ENCODE data around the gene PROZ.

PROZ gene

DNA sequence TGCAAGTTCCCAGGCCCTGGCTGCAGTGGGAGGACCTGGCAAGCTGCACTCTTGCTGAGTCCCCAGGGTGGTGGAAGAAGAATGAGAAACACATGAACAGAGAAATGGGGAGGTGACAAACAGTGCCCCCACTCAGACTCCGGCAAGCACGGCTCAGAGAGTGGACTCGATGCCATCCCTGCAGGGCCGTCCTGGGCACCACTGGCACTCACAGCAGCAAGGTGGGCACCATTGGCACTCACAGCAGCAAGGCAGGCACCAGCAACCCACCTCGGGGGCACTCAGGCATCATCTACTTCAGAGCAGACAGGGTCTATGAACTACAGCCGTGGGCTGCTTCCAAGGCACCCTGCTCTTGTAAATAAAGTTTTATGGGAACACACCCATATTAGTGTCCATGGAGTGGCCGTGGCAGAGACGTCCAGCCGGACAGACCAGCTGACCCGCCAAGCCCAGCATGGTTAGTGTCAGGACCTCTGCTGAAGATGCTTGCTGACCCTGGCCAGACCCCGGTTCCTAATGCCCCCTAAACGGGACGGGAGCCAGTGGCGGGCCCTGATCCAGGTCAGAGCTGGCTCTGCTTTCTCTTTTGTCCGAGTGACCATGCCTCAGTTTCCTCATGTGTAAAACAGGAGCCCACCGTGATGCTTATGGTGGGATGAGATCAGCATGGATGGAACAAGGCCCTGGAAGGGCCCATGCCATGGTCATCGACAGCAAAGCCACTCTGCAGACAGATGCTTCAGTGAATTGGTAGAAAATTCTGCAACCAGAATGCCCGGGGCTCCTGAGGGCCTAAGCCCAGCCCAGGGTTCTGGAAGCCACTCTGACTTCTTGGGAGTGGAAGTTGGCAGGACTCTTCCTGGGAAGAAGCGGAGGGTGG lies 37.9 kb upstream of the PROZ start:
- DNase-seq (ENCODE audit: low read depth), result no peak

GRCh38 chr13:113121183-113121927 lies 37.1 kb upstream of the PROZ start:
- no peak for DNase-seq (ENCODE audit: low read depth)

DNA sequence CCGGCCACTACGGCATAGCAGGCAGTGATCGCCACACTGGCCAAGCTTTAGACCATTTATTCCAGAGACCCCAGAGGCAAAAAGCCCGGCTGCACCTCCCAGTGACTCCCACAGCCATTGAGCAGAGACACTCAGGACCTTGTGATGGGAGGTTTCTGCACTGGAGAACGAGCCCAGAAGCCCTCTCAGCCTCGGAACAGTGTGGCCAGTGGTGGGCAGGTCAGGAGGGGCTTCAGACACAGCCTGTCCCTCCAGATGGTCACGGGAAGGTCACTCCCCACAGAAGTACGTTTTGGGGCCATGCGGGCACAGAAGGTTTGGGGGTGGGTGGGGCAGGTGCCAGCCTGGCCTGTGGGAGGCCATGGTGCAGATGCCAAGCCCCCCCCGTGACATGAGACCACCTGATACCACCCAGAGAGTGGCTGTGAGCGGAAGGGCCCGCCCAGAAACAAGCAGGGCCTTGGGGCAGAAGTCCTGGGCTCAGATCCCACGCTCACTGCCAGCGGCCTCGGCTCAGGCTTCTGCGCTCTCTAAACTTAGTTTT lies 36.4 kb upstream of the PROZ start:
- no peak for DNase-seq (ENCODE audit: low read depth)

DNA sequence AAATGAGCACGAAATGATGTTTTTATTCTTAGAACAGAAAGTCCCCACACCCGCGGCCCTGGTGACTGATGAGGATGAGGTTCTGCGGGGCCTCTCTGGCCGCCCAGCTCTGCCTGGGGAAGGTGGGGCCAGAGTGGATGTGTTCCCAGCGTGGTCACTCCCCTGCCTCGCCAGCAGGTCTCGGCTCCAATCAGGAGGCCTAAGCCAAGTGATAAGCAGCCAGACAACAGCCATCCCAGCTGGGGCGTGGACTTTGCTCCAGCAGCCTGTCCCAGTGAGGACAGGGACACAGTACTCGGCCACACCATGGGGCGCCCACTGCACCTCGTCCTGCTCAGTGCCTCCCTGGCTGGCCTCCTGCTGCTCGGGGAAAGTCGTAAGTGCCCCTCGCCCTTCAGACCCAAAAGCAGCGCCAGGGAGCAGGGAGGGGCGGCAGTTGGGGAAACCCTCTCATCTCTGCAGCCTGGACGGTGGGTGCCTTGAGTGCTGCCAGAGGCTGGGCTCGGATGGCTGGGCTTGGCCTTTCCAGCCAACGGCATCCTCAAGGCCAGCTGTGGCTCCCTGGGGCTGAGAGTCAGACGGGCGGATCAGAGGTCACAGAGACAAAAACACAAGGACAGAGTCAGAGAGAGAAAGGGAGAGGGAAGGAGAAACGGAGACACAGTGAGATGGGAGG lies 35.8 kb upstream of the PROZ start, which contains the start of gene F10:
Gene F10, plus strand, starts transcription at position 250 of the 676 bp plus-strand sequence. Its CDS starts 57 bp downstream, at position 307.
- DNase-seq (ENCODE audit: low read depth), result no peak

DNA sequence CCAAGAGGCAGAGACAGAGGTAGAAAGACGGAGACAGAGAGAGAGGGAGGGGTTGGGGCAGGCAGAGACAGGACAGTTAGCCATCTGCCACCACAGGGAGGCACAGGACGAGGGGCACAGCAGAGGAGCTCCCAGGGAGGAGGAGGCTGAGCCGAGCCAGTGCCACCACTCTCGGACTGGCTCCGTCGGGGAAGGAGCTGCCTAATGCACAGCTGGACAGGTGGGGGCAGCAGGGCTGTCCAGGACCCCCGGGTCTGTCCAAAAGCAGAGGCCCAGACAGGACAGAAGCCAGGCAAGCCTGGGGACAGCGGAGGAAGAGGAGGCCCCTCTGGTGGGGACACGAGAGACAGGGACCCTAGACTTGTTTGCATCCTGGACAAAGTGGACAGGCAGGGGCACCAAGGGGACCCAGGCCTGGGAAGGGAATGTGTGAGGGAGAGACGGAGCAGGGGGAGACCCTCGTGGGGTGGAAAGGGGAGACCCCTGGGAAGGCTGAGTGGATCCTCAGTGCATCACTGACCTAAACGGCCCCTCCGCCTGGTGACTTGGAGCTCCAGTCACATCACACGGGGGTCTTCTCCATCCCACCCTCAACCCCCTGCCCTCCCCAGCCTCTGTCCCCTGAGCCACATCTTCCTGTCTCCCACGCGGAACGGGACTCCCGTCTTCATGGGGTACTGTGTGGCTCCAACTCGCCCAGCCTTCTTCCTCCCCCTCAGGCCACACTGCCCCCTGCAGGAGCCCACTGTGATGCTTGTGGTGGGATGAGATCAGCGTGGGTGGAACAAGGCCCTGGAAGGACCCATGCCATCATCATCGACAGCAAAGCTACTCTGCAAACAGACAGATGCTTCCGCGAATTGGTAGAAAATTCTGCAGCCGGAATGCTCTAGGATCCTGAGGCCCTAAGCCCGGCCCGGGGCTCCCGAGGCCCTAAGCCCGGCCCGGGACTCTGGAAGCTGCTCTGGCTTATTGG lies 34.9 kb upstream of the PROZ start:
- DNase-seq (ENCODE audit: low read depth), result no peak

DNA sequence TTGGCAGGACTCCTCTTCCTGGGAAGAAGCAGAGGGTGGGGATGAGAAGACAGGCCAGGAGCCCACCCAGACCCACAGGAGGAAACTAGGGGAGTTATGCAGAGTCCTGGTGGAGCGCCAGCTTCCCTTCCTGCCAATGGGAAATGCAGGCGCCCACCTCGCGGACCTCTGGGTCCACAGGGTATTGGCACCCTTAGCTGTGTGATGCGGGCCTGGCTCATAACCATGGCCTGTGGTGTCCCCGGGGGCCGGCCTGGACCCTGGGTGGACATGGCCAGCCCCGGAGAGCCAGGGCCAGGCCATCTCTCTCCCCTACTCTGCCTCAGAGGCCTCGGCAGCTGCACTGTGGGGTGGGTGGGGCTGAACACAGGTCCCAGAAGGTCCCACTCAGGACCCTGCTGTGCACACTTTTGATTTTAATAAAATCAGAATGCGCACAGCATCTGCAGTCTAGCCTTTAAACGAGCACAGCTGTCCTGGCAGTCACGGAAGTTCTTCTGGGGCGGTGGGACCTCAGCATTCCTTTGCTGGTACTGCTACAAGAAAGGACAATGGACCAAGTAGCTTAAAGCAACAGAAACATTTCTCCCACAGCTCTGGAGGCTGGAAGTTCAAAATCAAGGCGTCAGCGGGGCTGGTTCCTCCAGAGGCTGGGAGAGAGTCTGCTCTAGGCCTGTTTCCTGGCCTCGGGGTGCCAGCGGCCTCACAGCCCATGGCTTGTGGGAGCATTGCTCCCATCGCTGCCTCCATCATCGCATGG lies 34.1 kb upstream of the PROZ start:
- no peak for DNase-seq (ENCODE audit: low read depth)

GRCh38 chr13:113125506-113126264 lies 32.8 kb upstream of the PROZ start:
- no peak for DNase-seq (ENCODE audit: low read depth)

- no peak for DNase-seq (ENCODE audit: low read depth)
Measured at GRCh38 chr13:113126265-113127150, 31.9 kb upstream of the PROZ start.

GRCh38 chr13:113129480-113129879 lies 29.0 kb upstream of the PROZ start:
- DNase-seq (ENCODE audit: low read depth), result no peak

DNA sequence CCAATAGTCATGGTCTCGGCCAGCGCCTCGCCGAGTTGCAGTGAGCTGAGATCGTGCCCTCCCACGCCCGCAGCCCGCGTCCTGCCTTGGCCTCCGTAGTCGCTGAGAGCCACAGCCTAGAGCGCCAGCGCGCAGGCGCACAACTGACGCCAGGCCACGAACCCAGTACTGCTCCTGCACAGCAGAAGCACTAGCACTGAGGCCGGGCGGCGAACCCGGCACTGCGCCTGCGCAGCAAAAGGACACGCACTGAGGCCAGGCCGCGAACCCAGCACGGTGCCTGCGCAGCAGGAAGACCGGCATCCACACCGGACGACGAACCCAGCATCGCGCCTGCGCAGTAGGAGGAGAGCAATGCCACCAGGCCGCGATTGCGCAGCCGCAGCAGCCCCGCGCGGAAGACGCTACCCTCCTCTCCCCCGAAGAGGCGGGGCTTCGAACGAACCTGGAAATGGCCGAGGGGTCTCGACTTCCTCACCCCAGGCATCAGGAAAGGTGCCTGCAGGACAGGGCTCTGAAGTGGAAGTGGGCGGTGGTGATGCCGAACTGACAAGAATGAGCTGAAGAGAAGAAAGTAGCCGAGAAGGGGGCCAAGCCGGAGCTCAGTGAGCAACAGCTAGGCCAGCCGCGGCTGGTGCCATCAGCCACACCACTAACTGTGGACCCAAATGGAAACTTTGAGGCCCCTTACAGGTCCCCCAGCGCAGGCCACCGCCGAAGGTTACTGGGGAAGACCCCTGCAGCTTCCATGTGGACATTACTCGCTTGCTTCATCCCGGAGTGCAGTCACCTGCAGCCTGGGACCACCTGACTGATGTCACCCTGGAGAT lies 28.3 kb upstream of the PROZ start:
- no peak for DNase-seq (ENCODE audit: low read depth)

DNA sequence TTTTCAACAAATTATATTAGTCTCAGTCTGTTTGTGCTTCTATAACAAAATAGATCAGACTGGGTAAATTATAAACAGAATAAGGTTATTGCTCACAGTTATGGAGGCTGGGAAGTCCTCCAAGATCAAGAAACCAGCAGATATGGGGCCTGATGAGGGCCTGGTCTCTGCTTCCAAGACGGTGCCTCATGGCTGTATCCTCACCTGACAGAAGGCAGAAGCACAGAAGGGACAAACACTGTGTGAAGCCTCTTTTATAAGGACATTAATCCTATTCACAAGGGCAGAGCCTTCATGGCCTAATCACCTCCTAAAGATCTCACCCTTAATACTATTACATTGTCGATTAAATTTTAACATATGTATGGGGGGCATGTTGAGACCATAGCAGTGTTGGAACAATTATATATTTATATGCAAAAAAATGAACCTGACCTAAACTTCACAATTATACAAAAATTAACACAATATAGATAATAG lies 23.1 kb upstream of the PROZ start:
- no peak for DNase-seq (ENCODE audit: low read depth)

DNA sequence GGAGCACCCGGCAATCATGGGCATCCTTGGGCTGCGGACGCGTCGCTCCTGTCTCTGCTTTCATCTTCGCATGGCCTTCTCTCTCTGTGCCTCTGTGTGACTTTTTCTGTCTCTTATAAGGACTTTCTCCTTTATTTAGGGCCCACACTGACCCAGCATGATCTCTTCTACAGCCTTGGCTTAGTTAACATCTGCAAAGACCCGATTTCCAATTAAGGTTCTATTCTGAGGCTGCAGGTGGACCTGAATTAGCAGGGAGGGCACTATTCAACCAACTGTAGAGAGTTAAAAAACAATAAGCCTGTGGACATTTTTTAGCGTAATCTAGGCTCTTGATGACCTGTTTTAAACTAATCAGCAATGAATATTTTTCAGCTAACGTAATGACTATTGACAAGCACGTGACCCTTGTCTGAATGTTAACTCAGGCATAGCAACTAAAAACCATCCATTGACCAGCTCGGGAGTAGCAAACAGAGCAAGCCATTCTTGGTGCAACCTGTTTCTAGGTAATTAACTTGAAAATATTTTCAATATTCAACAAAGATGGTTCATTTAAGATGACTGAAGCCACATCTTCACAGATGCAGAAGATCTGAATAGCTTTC lies 20.7 kb upstream of the PROZ start:
- no peak for DNase-seq (ENCODE audit: low read depth)

- DNase-seq (ENCODE audit: low read depth), result no peak
Measured at GRCh38 chr13:113138792-113139551, 19.5 kb upstream of the PROZ start.

DNA sequence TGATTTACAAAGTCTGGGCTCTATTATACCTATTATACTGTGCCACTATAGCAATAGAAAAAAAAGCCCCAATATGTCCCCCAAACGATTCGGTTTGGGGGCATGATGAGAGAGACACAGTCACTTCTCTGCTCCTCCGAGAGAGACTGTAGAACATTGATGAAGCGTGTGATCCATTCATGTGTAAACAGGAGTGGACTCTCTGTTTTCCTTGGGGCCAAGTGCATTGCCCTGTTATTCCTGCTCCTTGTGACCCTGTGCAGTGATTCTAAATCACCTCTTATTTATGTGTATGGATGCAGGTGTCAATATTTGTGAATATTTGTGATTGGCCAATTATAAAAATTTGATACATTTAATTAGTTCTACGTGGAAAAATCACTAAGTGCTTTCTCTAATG lies 18.9 kb upstream of the PROZ start:
- no peak for DNase-seq (ENCODE audit: low read depth)

- no peak for DNase-seq (ENCODE audit: low read depth)
Measured at GRCh38 chr13:113140677-113141600, 17.5 kb upstream of the PROZ start.
